Measurements from ENCODE around the gene AMMECR1L.

- TF ChIP-seq CTCF (IDR thresholded peaks at IDR 0.05) (no peak), POLR2A (IDR thresholded peaks at IDR 0.05) (no peak)
Measured at GRCh38 chr2:127852388-127852787, 33.4 kb downstream of the AMMECR1L start.
